LHCN-M2 (cell line): ENCODE data around the gene MUTYH. TPM values are rescaled to one million over a fixed set of nuclear protein-coding genes. Genes with fewer than 3 reads are reported as not detected.

Experiments
- total RNA-seq: library from RNA; depleted of rRNA; stranded (reverse); fragments of >200 nt; gene quantifications from 2 replicates; pipeline ENCODE4 v1.2.3, GENCODE V29; 2014; rRNA removed

MUTYH gene
- total RNA-seq, 1 experiment from 2014 or later = 29.3 TPM

Other genes starting within 250 kb of the MUTYH start
- under 0.01 and 0.06 TPM in 2 replicates for gene ZSWIM5, start 133.8 kb downstream of the MUTYH start, total RNA-seq
- 0.23 and 0.51 TPM in 2 replicates for gene HPDL, start 13.5 kb downstream of the MUTYH start, total RNA-seq
- 24.1 and 28.3 TPM in 2 replicates for gene TOE1, start 270 bp downstream of the MUTYH start, total RNA-seq
- gene TESK2, start 150.7 kb upstream of the MUTYH start, total RNA-seq = 0.77 and 1.3 TPM in 2 replicates
- 1.1 and 1.6 TPM in 2 replicates for gene CCDC163, start 159.6 kb upstream of the MUTYH start, total RNA-seq
- 7.2 and 8.4 TPM in 2 replicates for gene MMACHC, start 159.9 kb upstream of the MUTYH start, total RNA-seq
- gene PRDX1, start 181.4 kb upstream of the MUTYH start, total RNA-seq = 507 and 546 TPM in 2 replicates
- gene AKR1A1, start 210.4 kb upstream of the MUTYH start, total RNA-seq = 64.3 and 67.5 TPM in 2 replicates
- 112 and 123 TPM in 2 replicates for gene NASP, start 243.6 kb upstream of the MUTYH start, total RNA-seq